Measurements from ENCODE around the gene TMEM150C.
A peak's percentile ranks its signal among the peaks of the same experiment; 100 is the strongest.

Gene TMEM150C

GRCh38 chr4:82463221-82463620 is 98.6 kb downstream of the TMEM150C start:
- no peak for DNase-seq (ENCODE audit: low read depth)
- TF ChIP-seq CTCF (IDR thresholded peaks at IDR 0.05; ENCODE audit: insufficient read depth, low read depth, low read length, missing control alignments): no peak

GRCh38 chr4:82462415-82462831 is 99.4 kb downstream of the TMEM150C start:
- peak; percentile 82 for DNase-seq (ENCODE audit: low read depth)
- H3K4me3 ChIP-seq (ENCODE audit: low read length): no peak overlapping the region
- TF ChIP-seq CTCF (IDR thresholded peaks at IDR 0.05; ENCODE audit: insufficient read depth, low read depth, low read length, missing control alignments): peak; percentile 82

More at GRCh38 chr4:82463221-82463620, 98.6 kb downstream of the TMEM150C start:
- H3K4me3 ChIP-seq (ENCODE audit: low read length): no peak overlapping the region

GRCh38 chr4:82461710-82462109 is 100.1 kb downstream of the TMEM150C start:
- TF ChIP-seq CTCF (IDR thresholded peaks at IDR 0.05; ENCODE audit: insufficient read depth, low read depth, low read length, missing control alignments): no peak
- H3K4me3 ChIP-seq (ENCODE audit: low read length): no peak overlapping the region
- no peak for DNase-seq (ENCODE audit: low read depth)

GRCh38 chr4:82458729-82459128 is 103.1 kb downstream of the TMEM150C start:
- TF ChIP-seq CTCF (IDR thresholded peaks at IDR 0.05; ENCODE audit: insufficient read depth, low read depth, low read length, missing control alignments): no peak
- no peak overlapping the region for H3K4me3 ChIP-seq (ENCODE audit: low read length)
- no peak for DNase-seq (ENCODE audit: low read depth)

- no peak overlapping the region for H3K4me3 ChIP-seq (ENCODE audit: low read length)
- DNase-seq (ENCODE audit: low read depth): no peak
- no peak for TF ChIP-seq CTCF (IDR thresholded peaks at IDR 0.05; ENCODE audit: insufficient read depth, low read depth, low read length, missing control alignments)
Observed at GRCh38 chr4:82457266-82457665, 104.5 kb downstream of the TMEM150C start.

GRCh38 chr4:82452026-82452425 is 109.8 kb downstream of the TMEM150C start:
- DNase-seq (ENCODE audit: low read depth): no peak
- TF ChIP-seq CTCF (IDR thresholded peaks at IDR 0.05; ENCODE audit: insufficient read depth, low read depth, low read length, missing control alignments): no peak
- no peak overlapping the region for H3K4me3 ChIP-seq (ENCODE audit: low read length)

GRCh38 chr4:82450966-82451755 is 110.6 kb downstream of the TMEM150C start:
- peak; percentile 15 for DNase-seq (ENCODE audit: low read depth)
- TF ChIP-seq CTCF (IDR thresholded peaks at IDR 0.05; ENCODE audit: insufficient read depth, low read depth, low read length, missing control alignments): no peak
- no peak overlapping the region for H3K4me3 ChIP-seq (ENCODE audit: low read length)

Measured in epithelial cell of esophagus (primary cell).